Measurements from ENCODE around the gene DHCR24.
A peak's percentile ranks its signal among the peaks of the same experiment; 100 is the strongest.
"Not testable (repeated sequence)": the region's sequence is repeated elsewhere in the genome, so short reads cannot be mapped to it uniquely, and the experiment has no call there.

Gene DHCR24, protein sequence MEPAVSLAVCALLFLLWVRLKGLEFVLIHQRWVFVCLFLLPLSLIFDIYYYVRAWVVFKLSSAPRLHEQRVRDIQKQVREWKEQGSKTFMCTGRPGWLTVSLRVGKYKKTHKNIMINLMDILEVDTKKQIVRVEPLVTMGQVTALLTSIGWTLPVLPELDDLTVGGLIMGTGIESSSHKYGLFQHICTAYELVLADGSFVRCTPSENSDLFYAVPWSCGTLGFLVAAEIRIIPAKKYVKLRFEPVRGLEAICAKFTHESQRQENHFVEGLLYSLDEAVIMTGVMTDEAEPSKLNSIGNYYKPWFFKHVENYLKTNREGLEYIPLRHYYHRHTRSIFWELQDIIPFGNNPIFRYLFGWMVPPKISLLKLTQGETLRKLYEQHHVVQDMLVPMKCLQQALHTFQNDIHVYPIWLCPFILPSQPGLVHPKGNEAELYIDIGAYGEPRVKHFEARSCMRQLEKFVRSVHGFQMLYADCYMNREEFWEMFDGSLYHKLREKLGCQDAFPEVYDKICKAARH

DNA sequence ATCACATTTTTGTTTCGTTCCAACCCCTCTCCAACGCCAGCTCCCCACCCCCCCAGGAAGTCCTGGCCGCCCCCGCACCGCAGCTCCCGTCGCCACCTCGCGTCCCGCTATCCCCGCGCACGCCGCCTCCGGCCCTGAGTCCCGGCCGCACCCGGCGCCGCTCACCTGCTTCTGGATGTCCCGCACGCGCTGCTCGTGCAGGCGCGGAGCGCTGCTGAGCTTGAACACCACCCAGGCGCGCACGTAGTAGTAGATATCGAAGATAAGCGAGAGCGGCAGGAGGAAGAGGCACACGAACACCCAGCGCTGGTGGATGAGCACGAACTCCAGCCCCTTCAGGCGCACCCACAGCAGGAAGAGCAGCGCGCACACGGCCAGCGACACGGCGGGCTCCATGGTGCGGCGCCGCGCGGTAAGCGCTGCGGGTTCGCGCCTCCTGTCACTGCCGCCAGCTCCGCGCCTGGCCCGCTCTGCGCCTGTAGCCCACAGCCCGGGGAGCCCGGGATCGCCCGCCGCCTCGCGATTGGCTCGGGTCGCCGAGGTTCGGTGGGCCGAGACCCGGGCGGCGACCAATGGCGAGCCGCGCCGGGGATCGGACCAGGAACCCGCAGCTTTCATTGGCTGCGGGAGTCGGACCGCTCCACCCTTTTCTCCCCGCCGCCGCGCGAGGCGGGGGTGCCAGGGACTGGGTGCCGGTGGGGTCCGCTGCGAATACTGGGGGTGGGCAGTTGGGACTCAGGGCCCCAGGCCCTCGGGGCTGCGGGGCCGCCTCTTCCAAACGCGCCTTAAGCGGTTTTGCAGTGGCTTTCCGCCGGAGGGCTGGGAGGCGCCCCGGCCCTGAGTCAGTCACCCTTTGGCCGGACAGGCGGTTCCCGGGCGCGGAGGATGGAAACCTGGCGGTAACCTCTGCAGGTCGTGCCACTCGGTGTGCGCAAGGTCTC lies at the start of gene DHCR24:
Gene DHCR24 (minus strand): TSS at position 472 of the 941 bp plus-strand sequence. CDS start 76 bp downstream, at position 396.
- DNase-seq = peak; percentile 38 to 71

DNA sequence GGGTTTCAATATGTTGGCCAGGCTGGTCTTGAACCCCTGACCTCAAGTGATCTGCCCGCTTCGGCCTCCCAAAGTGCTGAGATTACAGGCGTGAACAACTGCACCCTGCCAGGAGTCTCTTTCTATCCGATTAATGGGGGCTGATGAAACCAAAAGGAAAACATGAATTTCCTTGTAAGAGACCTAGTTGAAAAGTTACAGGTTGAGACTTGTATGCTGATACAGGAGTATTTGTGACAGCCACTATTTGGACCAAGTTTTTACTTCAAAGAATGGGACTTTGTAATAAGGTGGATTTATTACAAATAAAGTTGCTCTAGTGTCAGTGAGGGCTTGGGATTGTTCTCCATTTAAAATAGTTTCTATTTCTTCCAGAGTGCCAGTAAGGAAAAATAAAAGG lies 49.8 kb upstream of the DHCR24 start:
- no peak for DNase-seq

DNA sequence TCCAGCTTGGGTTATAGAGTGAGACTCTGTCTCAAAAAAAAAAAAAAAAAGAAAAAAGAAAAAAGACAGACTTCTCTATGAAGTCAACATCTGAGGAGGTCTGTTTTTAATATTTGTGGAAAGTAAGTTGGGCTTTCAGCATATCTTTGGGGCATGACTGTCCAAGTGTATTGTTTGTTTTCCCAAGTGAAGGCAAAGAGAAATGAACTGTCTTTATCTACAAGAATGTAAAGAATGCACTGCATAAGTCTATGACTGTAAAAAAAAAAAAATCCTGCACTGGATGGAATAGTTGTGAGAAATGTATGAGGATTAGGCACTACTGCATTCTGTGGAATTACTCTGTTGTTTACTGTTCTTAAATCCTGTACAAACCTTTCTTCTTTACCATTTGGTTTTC lies 47.9 kb upstream of the DHCR24 start:
- no peak for DNase-seq

DNA sequence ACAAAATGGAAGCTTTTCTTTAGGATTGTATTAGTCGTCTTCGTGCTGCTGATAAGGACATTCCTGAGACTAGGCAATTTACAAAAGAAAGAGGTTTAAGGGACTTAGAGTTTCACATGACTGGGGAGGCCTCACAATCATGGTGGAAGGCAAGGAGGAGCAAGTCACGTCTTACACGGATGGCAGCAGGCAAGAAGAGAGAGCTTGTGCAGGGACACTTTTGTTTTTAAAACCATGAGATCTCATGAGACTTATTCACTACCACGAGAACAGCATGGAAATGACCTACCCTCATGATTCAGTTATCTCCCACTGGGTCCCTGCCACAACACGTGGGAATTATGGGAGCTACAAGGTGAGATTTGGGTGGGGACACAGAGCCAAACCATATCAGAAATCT lies 47.1 kb upstream of the DHCR24 start:
- not testable (repeated sequence) for DNase-seq

DNA sequence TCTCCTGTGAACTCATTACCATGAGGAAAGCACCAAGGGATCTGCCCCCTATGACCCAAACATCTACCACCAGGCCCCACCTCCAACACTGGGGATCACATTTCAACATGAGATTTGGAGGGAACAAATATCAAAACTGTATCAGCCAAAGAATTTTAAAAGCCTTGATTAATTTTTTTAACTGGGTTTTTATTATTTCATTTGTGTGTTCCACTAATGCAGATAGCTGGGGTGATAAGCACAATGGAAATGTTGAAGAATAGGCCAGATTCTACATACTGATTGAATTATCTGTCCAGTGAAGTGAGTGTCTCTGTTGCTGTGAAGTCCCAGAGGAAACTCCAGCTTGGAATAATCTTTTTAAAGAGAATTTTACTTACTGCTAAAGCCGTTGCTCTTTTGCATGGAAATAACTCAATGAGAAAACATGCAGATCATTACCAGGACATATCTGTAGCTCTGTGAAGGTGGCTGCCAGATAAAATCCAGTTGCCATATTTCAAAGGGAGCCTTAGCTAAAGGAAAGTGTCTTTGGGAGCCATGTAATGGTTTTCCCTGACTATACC lies 44.4 kb upstream of the DHCR24 start:
- no peak for DNase-seq

DNA sequence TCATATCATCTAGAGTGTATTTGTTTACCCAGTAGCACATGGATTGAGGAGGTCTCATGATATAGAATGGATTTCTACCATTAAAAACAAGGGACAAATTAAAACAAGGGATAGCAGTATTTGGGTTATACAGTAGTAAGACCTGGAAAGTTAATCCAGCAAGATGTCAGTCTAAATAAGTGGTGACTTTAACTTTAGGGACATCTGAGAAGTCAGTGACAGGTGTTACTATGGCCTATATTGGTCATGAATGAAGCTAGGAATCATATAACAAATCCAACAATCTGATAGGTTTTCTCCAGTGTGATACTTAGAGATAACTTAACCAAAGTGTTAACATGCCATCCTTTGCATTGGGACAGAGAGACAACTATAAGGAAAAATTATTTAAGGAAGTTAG lies 42.7 kb upstream of the DHCR24 start:
- DNase-seq = no peak

DNA sequence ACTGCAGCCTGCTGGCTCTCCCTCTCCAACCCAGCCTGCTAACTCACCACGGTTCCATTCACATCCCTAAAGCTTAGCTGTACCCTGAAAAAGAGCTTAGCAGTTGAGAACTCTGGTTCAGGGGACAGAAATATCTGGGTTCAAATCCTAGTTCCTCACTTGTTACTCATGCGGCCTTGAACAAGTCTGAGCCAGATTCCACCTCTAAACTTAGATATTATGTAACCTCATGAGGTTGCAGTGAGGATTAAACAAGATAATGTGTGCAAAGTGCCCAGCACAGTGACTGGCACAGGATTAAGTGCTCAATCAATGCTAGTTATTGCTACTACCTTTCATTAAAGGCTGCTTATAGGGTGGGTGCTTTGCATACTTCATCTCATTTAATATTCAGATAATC lies 41.3 kb upstream of the DHCR24 start:
- DNase-seq = no peak

DNA sequence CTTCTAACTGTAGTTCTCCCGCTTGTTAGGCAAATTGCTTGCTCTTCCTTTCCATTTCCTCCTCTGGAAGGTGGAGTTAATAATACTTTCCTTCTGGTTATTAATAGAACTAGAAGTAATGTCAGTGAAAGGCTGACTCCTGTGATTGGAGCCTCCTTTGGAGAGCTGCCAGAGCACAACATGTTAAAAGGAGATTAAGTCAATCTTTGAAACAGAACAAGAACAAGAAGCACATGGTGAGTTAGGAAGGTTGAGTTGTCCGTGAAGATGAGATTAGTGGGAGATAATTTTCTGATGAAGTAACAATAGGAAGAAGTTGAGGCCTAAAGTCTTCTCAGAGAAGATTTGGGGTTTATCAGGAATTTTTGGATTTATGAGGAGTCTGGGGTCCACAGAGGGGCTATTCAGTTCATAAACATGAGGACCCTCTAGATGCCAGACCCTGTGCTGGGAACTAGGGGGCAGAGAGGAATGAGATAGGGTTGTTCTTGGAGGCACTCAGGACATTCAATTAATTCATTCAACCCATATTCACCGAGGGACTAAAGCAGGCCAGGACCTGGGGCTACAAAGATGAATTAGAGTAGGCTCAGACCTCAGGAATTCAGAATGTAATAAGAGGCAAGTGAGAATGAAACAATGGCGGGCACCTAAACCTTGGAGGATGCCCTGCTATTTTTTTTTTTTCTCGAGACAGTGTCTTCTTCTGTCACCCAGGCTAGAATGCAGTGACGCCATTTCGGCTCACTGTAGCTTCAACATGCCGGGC lies 40.7 kb upstream of the DHCR24 start:
- no peak for DNase-seq

DNA sequence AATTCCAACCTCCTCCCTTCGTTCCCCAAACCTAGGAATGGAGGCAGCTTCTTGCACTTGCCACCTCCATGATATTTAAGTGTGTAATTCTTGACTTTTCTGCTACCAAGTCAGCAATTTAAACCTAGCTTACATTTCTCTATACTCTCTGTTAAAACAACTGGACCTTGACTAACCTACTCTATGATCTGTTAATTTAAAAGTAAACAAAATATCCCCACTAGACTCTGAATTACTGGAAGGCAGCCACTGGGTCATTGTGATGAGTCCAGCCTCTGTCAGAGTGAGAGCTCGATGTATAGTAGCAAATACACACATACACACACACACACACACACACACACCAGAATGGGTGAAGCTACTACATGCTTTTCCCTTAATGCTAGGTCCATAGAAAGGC lies 40.0 kb upstream of the DHCR24 start:
- no peak for DNase-seq

DNA sequence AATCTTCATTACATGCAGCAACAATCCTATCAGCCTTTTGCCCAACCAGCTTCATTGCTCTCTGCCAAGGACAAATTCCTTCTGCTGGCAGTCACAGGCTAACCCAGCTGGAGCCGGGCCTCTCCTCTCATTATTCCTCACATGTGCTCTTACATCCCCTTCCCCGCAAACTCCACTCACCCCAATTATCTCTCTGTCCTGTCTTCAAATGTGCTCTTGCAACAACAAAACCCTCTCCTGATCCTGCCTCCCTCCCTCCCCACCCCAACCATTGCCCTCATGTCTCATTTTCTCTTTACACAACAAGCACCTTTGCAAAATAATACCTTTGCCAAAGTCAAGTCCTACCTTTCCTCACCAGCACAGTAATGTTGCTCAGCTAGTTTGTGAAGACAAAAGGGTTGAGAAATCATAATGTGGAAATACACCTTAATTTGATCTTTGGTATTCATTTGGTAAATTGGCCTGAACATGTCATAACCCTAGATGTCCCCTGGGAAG lies 36.0 kb upstream of the DHCR24 start:
- no peak for DNase-seq

DNA sequence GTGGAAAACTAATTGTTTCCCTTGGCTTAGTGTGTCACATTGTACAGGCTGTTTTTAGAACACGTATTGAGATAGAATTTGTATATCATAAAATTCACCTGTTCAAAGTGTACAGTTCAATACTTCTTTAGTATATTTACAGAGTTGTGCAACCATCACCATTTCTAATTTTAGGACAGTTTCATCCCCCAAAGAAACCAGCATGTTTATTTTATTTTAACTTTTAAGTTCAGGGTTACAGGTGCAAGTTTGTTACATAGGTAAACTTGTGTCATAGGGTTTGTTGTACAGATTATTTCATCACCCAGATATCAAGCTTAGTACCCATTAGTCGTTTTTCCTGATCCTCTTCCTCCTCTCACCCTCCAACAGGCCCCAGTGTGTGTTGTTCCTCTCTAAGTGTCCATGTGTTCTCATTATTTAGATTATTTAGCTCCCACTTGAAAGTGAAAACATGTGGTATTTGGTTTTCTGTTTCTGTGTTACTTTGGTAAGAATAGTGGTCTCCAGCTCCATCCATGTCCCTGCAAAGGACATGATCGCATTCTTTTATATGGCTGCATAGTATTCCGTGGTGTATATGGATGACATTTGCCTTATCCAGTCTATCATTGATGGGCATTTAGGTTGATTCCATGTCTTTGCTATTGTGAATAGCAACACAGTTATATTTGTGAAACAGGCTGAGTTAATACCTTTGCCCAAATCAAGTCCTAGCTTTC lies 35.2 kb upstream of the DHCR24 start:
- no peak for DNase-seq

DNA sequence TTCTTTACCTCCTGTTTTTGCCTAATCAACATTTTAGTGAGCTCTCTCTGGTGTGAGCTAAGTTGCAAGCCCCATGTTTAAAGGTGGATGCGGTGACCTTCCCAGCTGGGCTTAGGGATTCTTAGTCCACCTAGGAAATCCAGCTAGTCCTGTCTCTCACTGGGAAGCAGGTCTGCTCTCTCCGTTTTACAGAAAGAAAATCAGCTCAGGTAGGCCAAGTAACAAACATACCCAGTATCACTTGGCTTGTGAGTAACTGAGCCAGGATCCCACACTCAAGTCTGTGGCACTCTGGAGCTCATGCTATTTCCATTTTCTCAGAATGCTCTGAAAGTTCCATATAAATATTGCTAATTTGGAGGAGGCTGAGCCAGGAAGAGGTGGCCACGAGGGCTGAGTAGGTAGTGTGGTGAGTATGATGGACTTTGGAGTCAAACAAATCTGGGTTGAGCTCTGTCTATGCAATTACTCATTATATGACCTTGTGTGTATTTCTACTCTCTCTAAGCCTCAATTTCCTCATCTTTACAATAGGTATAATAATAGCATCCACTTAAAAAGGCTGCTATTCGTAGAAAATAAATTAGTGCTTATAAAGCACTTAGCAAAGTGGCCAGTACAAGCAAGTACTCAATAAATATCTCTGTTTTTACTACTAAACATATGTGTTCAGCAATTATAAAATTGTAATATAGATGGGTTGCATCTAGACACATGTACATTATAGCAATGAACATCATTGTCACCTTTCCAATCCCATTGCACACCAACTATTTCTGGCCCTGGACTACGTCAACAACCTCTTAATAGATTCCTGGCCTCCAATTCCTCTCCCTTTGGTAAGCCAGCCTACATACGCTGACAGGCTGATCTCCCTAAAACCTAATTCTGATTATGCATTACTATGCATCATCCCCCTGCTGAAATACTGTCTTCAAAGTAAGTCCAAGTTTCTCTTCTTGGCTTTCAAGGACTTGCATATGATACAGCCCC lies 32.7 kb upstream of the DHCR24 start:
- no peak for DNase-seq

DNA sequence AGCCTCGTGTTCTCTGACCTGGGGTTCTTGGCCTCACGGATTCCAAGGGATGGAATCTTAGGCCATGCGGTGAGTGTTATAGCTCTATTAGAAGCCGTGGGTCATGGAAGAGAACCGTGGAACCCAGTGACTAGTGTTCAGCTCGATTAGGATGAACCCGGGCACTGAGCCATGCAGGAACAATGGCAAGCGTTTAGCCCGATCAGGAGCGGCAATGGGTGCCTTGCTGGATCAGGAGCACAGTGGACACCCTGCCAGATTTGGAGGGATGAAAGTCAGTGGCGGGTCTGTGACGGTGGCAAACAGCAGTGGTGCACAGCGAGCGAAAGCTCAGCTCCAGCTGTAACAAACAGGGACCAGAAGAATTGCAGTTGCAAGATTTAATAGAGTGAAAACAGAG lies 24.1 kb upstream of the DHCR24 start:
- not testable (repeated sequence) for DNase-seq

DNA sequence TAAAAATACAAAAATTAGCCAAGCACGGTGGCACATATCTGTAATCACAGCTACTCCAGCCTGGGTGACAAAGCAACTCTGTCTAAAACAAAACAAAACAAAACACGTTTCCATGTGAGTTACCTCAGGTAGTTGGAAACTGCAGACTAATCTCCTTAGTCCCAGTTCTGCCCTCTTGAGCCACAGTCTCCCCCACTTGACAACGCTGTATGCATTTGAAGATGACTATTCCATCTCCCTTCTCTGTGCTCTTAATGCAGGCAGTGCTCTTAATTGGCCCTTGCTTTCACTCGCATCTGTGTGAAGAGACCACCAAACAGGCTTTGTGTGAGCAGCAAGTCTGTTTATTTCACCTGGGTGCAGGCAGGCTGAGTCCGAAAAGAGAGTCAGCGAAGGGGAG lies 19.6 kb upstream of the DHCR24 start:
- no peak for DNase-seq

DNA sequence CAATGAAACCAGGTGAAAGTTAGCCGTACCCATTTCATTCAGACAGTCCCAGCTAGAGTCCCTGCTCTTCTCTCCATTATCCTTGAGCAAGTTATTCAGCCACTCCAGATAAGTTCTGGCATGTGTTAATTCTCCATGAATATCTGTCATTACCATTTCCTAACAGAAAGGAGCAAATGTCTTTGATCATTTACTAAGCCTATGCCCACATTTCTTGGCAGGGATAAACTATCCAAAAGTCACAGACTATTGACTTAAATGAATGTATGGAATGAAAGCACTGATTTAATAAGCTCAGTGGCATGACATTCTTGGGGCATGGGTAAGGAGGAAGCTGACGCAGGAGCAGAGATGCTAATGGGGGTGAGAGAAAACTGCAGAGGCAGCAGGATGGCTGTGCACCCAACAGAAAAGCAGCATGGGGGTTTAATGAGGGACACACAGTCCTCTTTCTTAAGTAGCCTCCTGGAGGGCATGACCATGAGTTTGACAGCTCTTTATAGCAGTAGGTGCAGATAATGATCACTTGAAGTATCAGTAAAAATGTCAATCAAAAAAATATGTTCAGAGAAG lies 17.6 kb upstream of the DHCR24 start:
- no peak for DNase-seq

DNA sequence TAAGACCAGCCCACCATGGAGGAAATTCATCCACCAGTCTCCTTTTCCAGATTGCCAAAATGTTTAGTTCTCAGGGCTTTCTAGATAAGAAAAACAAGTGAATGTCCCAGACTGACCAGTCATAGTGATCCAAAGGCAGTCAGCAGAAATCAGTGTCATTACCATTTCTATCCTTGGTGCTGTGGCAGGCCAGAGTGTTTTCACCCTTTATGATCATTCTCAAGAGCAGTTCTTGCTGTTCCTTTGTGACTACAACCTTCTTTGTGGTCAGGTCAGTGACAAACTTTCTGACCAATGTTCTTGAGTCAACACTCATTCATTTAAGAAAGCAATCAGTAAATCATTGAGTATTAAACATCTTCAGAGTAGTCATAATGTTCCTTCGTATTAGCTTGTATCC lies 7.3 kb upstream of the DHCR24 start:
- no peak for DNase-seq

DNA sequence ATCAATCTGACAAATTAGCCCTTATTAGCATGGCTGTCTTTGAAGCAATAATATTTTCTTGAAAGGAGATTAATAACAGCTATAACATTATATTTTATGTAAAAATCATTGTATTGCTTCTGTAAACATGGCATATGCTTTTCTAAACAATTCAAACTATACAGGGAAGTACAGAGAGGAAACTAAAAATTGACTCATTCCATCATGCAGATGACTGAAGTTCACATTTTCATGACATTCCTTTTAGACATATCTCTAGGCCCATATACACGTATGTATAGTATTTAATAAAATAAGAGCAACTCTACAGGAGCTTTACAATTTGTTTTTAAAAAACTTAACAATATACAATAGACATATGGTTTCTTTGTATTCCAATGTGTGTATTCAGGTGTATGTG lies 5.6 kb upstream of the DHCR24 start:
- no peak for DNase-seq

DNA sequence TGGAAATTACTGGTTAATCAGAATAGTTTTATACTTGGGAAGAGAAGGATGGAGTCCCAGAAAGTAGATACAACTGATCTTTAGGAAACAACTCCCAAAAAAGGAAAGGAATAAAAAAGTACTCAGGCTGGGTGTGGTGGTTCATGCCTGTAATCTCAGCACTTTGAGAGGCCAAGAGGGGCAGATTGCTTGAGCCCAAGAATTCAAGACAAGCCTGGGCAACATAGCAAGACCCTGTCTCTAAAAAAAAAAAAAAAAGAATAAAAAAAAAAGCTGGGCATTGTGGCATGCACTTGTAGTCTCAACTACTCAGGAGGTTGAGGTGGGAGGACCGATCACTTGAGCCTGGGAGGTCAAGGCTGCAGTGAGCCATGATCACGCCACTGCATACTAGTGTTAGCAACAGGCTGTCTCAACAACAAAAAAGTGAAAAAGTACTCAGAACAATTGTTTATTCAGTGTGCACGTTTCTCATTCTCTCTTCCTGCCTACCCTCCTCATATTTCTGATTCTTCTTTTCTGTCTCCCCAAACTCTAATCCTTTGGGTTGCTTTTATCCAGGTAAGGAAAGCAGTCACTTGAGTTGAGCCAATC lies 2.2 kb upstream of the DHCR24 start:
- no peak for DNase-seq

DNA sequence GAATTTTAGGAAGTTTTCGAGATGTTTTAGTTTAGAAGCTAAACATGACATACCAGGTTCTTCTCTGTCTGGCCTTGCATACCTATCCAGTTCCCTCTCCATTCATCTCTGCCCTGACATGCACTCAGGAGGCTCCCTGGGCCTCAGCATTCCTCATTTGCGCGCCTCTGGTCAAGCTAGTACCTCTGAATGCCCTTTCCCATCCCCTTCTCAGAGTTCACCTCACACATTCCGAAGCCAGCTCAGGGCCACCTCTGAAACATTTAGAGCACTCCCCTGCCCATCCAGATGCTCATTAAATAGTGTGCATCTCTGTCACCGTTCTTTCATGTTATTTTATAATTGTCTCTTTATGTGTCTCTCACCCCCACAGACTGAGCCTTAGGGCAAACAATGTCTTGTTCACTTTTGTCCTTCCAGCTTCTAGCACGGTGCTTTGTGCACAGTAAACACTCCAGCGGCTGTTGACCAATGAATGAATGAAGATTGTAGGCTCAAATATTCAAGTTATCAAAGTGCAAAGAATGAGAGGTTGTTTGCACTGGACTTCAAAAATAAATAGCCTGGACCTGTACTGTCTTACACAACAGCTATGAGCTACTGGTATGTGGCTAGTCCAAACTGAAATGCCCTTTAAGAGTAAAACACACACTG lies 1.2 kb upstream of the DHCR24 start:
- DNase-seq = no peak

All from NCI-H187 (cell line).